Fibroblast of lung (primary cell): ENCODE results near the gene CENPX. TPM values are rescaled to one million over a fixed set of nuclear protein-coding genes. Genes with fewer than 3 reads are reported as not detected.

Experiments used
- DNase-seq, 2 donors: peaks; one replicate each; pipeline versions ENCODE4 v3.0.0 to v3.0.0-alpha.2; 2010; ENCODE audit warnings: low read depth in 2 of 2
- H2AFZ ChIP-seq: 2 replicates; pipeline ENCODE4 v1.5.1; 2012; ENCODE audit warnings: low read length, control low read depth, inconsistent platforms
- H3K27ac ChIP-seq: 2 replicates; pipeline ENCODE4 v1.5.1; 2011; ENCODE audit warnings: low read length, control low read depth; ENCODE audit not compliant: insufficient read depth
- H3K27me3 ChIP-seq: 2 replicates; pipeline ENCODE4 v1.5.1; 2011; ENCODE audit warnings: mild to moderate bottlenecking, low read length; ENCODE audit not compliant: control insufficient read depth, insufficient read depth
- H3K36me3 ChIP-seq: 2 replicates; pipeline ENCODE4 v1.5.1; 2011; ENCODE audit warnings: low read length; ENCODE audit not compliant: control insufficient read depth, insufficient read depth
- H3K4me1 ChIP-seq: 2 replicates; pipeline ENCODE4 v1.5.1; 2011; ENCODE audit warnings: low read length; ENCODE audit not compliant: control insufficient read depth, insufficient read depth; ENCODE audit errors: extremely low read depth
- H3K4me2 ChIP-seq: 2 replicates; pipeline ENCODE4 v1.5.1; 2011; ENCODE audit warnings: low read length, control low read depth; ENCODE audit not compliant: insufficient read depth; ENCODE audit errors: extremely low read depth
- H3K4me3 ChIP-seq, 4 experiments: fragments of 200-600 bp in 1 of 4; sonication (generic) in 1 of 4; replicated peaks in 1 of 4; 2 replicates each; pipeline ENCODE4 v1.5.1; 2011 to 2016; ENCODE audit warnings: low read length in 4 of 4, low read depth in 3 of 4, mild to moderate bottlenecking in 3 of 4, control low read depth in 2 of 4, inconsistent platforms in 1 of 4, mixed read lengths in 1 of 4; ENCODE audit not compliant: insufficient read depth in 1 of 4; ENCODE audit errors: control extremely low read depth in 1 of 4
- H3K79me2 ChIP-seq: 2 replicates; pipeline ENCODE4 v1.5.1; 2012; ENCODE audit warnings: mild to moderate bottlenecking, low read length, inconsistent platforms; ENCODE audit not compliant: control insufficient read depth, insufficient read depth
- H3K9ac ChIP-seq: 2 replicates; pipeline ENCODE4 v1.5.1; 2011; ENCODE audit warnings: mild to moderate bottlenecking, low read length, control low read depth; ENCODE audit not compliant: insufficient read depth
- H3K9me3 ChIP-seq: 2 replicates; pipeline ENCODE4 v1.5.1; 2012; ENCODE audit warnings: low read depth, low read length; ENCODE audit not compliant: control insufficient read depth, insufficient read depth
- H4K20me1 ChIP-seq: 2 replicates; pipeline ENCODE4 v1.5.1; 2011; ENCODE audit warnings: low read length; ENCODE audit not compliant: control insufficient read depth, insufficient read depth; ENCODE audit errors: extremely low read depth
- EZH2 ChIP-seq: IDR thresholded peaks from 2 replicates; pipeline ENCODE4 v1.5.1; 2012; ENCODE audit warnings: low read length, control low read depth, mild to moderate bottlenecking; ENCODE audit errors: missing control alignments
- polyA plus RNA-seq, 2 donors: library from polyadenylated mRNA; depleted of rRNA in 1 of 2; stranded (reverse) in 1 of 2; unstranded in 1 of 2; fragments of >200 nt; gene quantifications; 2 replicates each; pipeline ENCODE4 v1.2.1, GENCODE V29; 2011 to 2012; ENCODE audit warnings: missing spikeins in 1 of 2
- total RNA-seq: library from RNA; depleted of rRNA; stranded (reverse); fragments of >200 nt; gene quantifications from 2 replicates; pipeline ENCODE4 v1.2.1, GENCODE V29; 2014
- TF ChIP-seq, protein P1 (sequence below), 2 donors: IDR thresholded peaks in 1 of 2; conservative IDR thresholded peaks in 1 of 2; 1 replicate in 1 of 2; 2 replicates in 1 of 2; pipeline ENCODE4 v1.5.1; 2011 to 2012; ENCODE audit warnings: low read length in 2 of 2, control low read depth in 1 of 2, inconsistent platforms in 1 of 2, low read depth in 1 of 2, mild to moderate bottlenecking in 1 of 2

CENPX gene
- total and polyA plus RNA-seq, 2 donors (not counting 1 experiment from before 2014, with no cell fraction given): 29.2 to 30.4 TPM

DNA sequence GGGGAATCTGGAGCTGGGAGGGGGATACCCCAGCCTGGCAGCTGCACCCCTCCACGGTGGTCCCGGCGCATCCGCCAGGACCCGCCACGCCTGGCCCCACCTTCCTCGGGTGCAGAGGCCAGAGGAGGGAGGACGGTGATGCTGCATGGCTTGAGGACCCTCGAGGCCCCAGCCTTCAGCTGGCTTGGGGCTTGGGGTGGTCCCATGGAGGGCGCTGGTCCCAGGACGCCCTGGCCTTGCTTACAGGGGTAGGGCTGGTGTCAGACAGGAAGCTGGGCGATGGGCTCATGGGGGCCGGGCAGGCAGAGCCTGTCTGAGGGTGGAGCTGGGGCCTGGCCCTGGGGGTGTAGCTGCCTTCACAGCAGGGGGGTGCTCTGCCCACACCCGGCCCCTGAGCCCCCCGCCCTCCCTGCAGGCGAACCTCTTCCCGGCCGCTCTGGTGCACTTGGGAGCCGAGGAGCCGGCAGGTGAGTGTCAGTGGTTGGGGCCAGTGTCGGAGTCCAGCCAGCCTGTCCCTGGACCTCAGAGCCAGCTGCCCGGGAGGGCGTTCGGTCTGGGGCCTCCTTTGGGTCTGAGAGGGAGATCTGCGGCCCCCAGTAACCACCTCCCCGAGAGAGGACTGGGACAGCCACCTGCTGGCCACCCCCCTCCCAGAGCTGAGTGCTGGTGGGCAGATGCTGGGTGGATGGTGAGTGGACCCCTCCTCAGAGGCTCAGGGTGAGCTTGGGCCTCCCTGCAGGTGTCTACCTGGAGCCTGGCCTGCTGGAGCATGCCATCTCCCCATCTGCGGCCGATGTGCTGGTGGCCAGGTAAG is 6.4 kb downstream of the CENPX start:
- TF ChIP-seq, protein P1, sequence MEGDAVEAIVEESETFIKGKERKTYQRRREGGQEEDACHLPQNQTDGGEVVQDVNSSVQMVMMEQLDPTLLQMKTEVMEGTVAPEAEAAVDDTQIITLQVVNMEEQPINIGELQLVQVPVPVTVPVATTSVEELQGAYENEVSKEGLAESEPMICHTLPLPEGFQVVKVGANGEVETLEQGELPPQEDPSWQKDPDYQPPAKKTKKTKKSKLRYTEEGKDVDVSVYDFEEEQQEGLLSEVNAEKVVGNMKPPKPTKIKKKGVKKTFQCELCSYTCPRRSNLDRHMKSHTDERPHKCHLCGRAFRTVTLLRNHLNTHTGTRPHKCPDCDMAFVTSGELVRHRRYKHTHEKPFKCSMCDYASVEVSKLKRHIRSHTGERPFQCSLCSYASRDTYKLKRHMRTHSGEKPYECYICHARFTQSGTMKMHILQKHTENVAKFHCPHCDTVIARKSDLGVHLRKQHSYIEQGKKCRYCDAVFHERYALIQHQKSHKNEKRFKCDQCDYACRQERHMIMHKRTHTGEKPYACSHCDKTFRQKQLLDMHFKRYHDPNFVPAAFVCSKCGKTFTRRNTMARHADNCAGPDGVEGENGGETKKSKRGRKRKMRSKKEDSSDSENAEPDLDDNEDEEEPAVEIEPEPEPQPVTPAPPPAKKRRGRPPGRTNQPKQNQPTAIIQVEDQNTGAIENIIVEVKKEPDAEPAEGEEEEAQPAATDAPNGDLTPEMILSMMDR (conservative IDR thresholded peaks at IDR 0.05 in 1 of 2, IDR thresholded peaks at IDR 0.05 in 1 of 2; ENCODE audit: low read depth in 1 of 2, low read length in 2 of 2): no peak
- no peak for TF ChIP-seq EZH2

DNA sequence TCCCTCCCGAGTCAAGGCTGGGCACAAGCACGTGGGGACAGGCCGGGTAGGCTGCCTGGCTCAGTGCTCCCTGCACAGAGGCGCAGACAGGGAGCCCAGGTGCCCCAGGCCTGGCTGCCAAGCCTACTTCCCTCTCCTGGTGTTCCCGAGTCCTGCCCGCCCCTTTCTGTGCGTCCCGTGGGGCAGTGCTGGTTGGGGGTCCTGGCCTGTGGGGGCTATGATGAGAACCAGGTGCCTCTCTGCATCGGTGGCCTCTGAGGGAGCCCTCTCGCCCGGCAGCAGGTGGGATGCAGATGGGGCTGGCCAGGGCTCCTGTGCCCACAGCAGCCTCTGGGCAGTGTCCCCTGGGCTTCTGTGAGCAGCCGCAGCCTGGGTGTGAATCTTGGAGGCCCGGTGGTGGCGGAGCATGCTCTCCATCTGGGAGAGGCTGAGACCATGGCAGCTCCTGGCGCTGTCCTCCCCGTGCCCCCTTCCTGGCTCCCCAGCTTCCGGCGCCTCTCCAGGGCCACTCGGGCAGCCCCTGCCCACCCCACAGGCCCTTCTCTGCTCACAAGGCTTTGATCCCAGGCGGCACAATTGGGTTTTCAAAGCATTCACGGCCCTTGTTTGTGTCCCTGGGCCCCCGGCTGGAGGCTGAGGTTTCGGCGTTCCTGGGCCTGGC is 7.2 kb downstream of the CENPX start:
- Histone ChIP-seq H3K4me3 (no peak overlapping the region), H3K4me2 (no peak overlapping the region), H3K79me2 (no peaks in the 10 kb centered on the region), H3K36me3 (peaks cover 4% of the 10 kb centered on the region), H3K27me3 (no peaks in the 10 kb centered on the region), H3K9ac (no peak overlapping the region), H4K20me1 (no peaks in the 10 kb centered on the region), H3K27ac (no peak overlapping the region), H3K9me3 (no peaks in the 10 kb centered on the region), H3K4me1 (no peaks in the 10 kb centered on the region), H2AFZ (no peak overlapping the region)
- TF ChIP-seq, protein P1 (conservative IDR thresholded peaks at IDR 0.05 in 1 of 2, IDR thresholded peaks at IDR 0.05 in 1 of 2; ENCODE audit: low read depth in 1 of 2, low read length in 2 of 2): no peak
- TF ChIP-seq EZH2: no peak
- DNase-seq: no peak

More for the DNA sequence above, 6.4 kb downstream of the CENPX start:
- no peaks in the 10 kb centered on the region for H3K27me3 ChIP-seq
- no peak for DNase-seq
- H3K36me3 ChIP-seq: peaks cover 4% of the 10 kb centered on the region
- H2AFZ ChIP-seq: no peak overlapping the region
- no peaks in the 10 kb centered on the region for H3K9me3 ChIP-seq
- H3K27ac ChIP-seq: no peak overlapping the region
- no peak overlapping the region for H3K4me3 ChIP-seq
- H3K4me1 ChIP-seq: peaks cover 1% of the 10 kb centered on the region
- no peaks in the 10 kb centered on the region for H4K20me1 ChIP-seq
- peaks cover 1% of the 10 kb centered on the region for H3K79me2 ChIP-seq
- no peak overlapping the region for H3K4me2 ChIP-seq
- H3K9ac ChIP-seq: no peak overlapping the region

DNA sequence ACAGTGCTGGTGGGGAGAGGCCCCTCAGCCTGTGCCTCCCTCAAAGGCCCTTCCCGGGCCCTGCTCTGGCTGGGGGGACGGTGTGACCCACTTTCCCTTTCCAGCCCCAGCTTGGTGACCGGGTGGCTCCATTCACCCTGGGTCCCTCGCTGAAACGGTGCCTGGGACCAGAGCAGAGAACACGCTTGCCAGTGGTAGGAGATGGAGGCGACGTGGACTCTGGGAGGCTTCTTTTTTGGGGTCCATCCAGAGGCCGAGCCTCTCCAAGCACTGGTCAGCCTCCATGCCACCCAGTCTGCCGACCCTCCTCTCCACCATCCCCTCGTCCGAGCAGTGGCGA is 7.7 kb downstream of the CENPX start:
- H3K4me1 ChIP-seq: no peaks in the 10 kb centered on the region
- no peak for DNase-seq
- peaks cover 4% of the 10 kb centered on the region for H3K36me3 ChIP-seq
- H3K27ac ChIP-seq: no peak overlapping the region
- H3K27me3 ChIP-seq: no peaks in the 10 kb centered on the region
- no peak for TF ChIP-seq EZH2
- TF ChIP-seq, protein P1 (conservative IDR thresholded peaks at IDR 0.05 in 1 of 2, IDR thresholded peaks at IDR 0.05 in 1 of 2; ENCODE audit: low read depth in 1 of 2, low read length in 2 of 2): no peak
- no peaks in the 10 kb centered on the region for H3K79me2 ChIP-seq
- H2AFZ ChIP-seq: no peak overlapping the region
- H3K4me3 ChIP-seq: no peak overlapping the region
- H3K4me2 ChIP-seq: no peak overlapping the region
- no peak overlapping the region for H3K9ac ChIP-seq
- no peaks in the 10 kb centered on the region for H4K20me1 ChIP-seq
- no peaks in the 10 kb centered on the region for H3K9me3 ChIP-seq
